Stomach (tissue), 9 donors: ENCODE measurements around the gene CCDC160. TPM values are rescaled to one million over a fixed set of nuclear protein-coding genes. Genes with fewer than 3 reads are reported as not detected.

Source experiments
- DNase-seq, 2 donors: peaks; one replicate each; pipeline versions ENCODE4 v3.0.0 to v3.0.0-alpha.2; 2013 to 2019
- H3K27ac ChIP-seq, 5 donors: fragments of 200-600 bp in 4 of 5; sonication (generic) in 4 of 5; one replicate each; pipeline ENCODE4 v1.5.1; 2013 to 2019; ENCODE audit warnings: mild to moderate bottlenecking in 1 of 5, moderate library complexity in 1 of 5
- H3K27me3 ChIP-seq, 3 donors: fragments of 200-600 bp; sonication (generic); one replicate each; pipeline ENCODE4 v1.5.1; 2017 to 2019; ENCODE audit warnings: mixed run types in 1 of 3
- H3K36me3 ChIP-seq, 4 donors: fragments of 200-600 bp; sonication (generic); 1 replicate in 3 of 4; 2 replicates in 1 of 4; pipeline ENCODE4 v1.5.1; 2016 to 2019
- H3K4me1 ChIP-seq, 4 donors: fragments of 200-600 bp; sonication (generic); one replicate each; pipeline ENCODE4 v1.5.1; 2016 to 2019
- H3K4me3 ChIP-seq, 4 donors: fragments of 200-600 bp; sonication (generic) in 3 of 4; one replicate each; pipeline ENCODE4 v1.5.1; 2016 to 2019; ENCODE audit warnings: mild to moderate bottlenecking in 1 of 4
- H3K9me3 ChIP-seq, 4 donors: fragments of 200-600 bp; sonication (generic); one replicate each; pipeline ENCODE4 v1.5.1; 2016 to 2019
- CTCF ChIP-seq, 7 experiments: fragments of 450-650 bp in 4 of 7; fragments of 200-600 bp in 3 of 7; sonication (generic) in 3 of 7; IDR thresholded peaks; one replicate each; pipeline ENCODE4 v1.5.1; 2016 to 2019; ENCODE audit warnings: antibody characterized with exemption in 7 of 7, control low read depth in 2 of 7, mild to moderate bottlenecking in 1 of 7
- EP300 ChIP-seq: sonication (generic); formaldehyde crosslinking; IDR thresholded peaks from one replicate; pipeline ENCODE4 v1.6.1; 2017; ENCODE audit warnings: antibody characterized with exemption
- POLR2A ChIP-seq, 4 donors: fragments of 450-650 bp; IDR thresholded peaks; one replicate each; pipeline ENCODE4 v1.6.1; 2016; ENCODE audit warnings: antibody characterized with exemption in 4 of 4, control low read depth in 2 of 4, mild to moderate bottlenecking in 1 of 4, moderate library complexity in 1 of 4
- POLR2AphosphoS5 ChIP-seq, 3 donors: sonication (generic); formaldehyde crosslinking; IDR thresholded peaks; one replicate each; pipeline ENCODE4 v1.6.1; 2016; ENCODE audit warnings: antibody characterized with exemption in 3 of 3
- WGBS, 5 donors: extraction: QIAGEN DNeasy Blood & Tissue Kit in 3 of 5; methylation state at CpG; one replicate each; pipeline versions ENCODE4 v1.1.5 to v1.1.7; 2013 to 2018; 5-methylcytosine and 5-hydroxymethylcytosine counted together
- intact Hi-C: fragments of 100-400 bp; cut with DNase I; formaldehyde crosslinking; loops from one replicate; pipeline ENCODE4 v1.15.1; 2023; ENCODE audit warnings: low total_unique reads
- polyA plus RNA-seq, 3 donors: library from polyadenylated mRNA; stranded (reverse); fragments of 200-250 nt; gene quantifications; one replicate each; pipeline ENCODE4 v1.2.3, GENCODE V29; 2013
- total RNA-seq, 5 donors: library from RNA; depleted of rRNA; stranded (reverse); fragments of >200 nt; gene quantifications; one replicate each; pipeline versions ENCODE4 v1.1.0 to v1.2.3, GENCODE V29; 2014 to 2016
- donor health status: healthy with polysubstance abuse.
- donor health status: Bipolar disorder and iron deficiency.
- donor health status: healthy.

Gene CCDC160
- total and polyA plus RNA-seq, 8 donors: 0.53 to 1.2 (median 0.62) TPM; not detected in 4

GRCh38 chrX:134240209-134240608, 3.2 kb downstream of the CCDC160 start:
- intact Hi-C loops: no loop called here
- H3K4me3 ChIP-seq: no peak overlapping the region
- no peak overlapping the region for H3K27ac ChIP-seq
- H3K36me3 ChIP-seq: no peaks in the 10 kb centered on the region
- H3K27me3 ChIP-seq: peaks cover 0 to 10% (median 9%) of the 10 kb centered on the region in 3 donors
- no peak for DNase-seq
- whole genome bisulfite sequencing, 5 donors: 58 to 80% (median 64%) methylated on average over 2 of the region's 2 CpGs
- H3K4me1 ChIP-seq: peaks cover 0 to 6% (median 2%) of the 10 kb centered on the region in 4 donors
- TF ChIP-seq POLR2AphosphoS5 (IDR thresholded peaks at IDR 0.05) (no peak), EP300 (no peak), CTCF (IDR thresholded peaks at IDR 0.05) (no peak), POLR2A (IDR thresholded peaks at IDR 0.05) (no peak)
- no peaks in the 10 kb centered on the region for H3K9me3 ChIP-seq

GRCh38 chrX:134241960-134242619, 5.1 kb downstream of the CCDC160 start:
- H3K27ac ChIP-seq: no peak overlapping the region
- no peak for DNase-seq
- no peaks in the 10 kb centered on the region for H3K36me3 ChIP-seq
- WGBS, 5 donors: 21 to 50% (median 31%) methylated on average over 1 of the region's 1 CpG
- H3K4me3 ChIP-seq: no peak overlapping the region
- H3K27me3 ChIP-seq: peaks cover 0 to 4% (median 4%) of the 10 kb centered on the region in 3 donors
- TF ChIP-seq EP300 (no peak), POLR2A (IDR thresholded peaks at IDR 0.05) (no peak), CTCF (IDR thresholded peaks at IDR 0.05) (no peak), POLR2AphosphoS5 (IDR thresholded peaks at IDR 0.05) (no peak)
- peaks cover 0 to 5% (median under 1%) of the 10 kb centered on the region in 4 donors for H3K4me1 ChIP-seq
- intact Hi-C loops: no loop called here
- H3K9me3 ChIP-seq: no peaks in the 10 kb centered on the region

- peak in 1 of 2 donors; percentile 23 for DNase-seq
- intact Hi-C loops: no loop called here
- no peaks in the 10 kb centered on the region for H3K9me3 ChIP-seq
- H3K27ac ChIP-seq: no peak overlapping the region
- H3K4me3 ChIP-seq: no peak overlapping the region
- TF ChIP-seq POLR2A (IDR thresholded peaks at IDR 0.05) (no peak), POLR2AphosphoS5 (IDR thresholded peaks at IDR 0.05) (no peak), EP300 (no peak), CTCF (IDR thresholded peaks at IDR 0.05) (no peak)
- H3K4me1 ChIP-seq: no peaks in the 10 kb centered on the region
- no peaks in the 10 kb centered on the region for H3K27me3 ChIP-seq
- no peaks in the 10 kb centered on the region for H3K36me3 ChIP-seq
Observed at GRCh38 chrX:134244043-134244442, 7.1 kb downstream of the CCDC160 start.

GRCh38 chrX:134246282-134246681, 9.3 kb downstream of the CCDC160 start:
- H3K4me3 ChIP-seq: no peak overlapping the region
- no peak overlapping the region for H3K27ac ChIP-seq
- DNase-seq: no peak
- no peaks in the 10 kb centered on the region for H3K36me3 ChIP-seq
- 31 to 46% (median 41%) methylated on average over 7 of the region's 7 CpGs for WGBS, 5 donors
- H3K4me1 ChIP-seq: no peaks in the 10 kb centered on the region
- intact Hi-C loops: no loop called here
- no peak for TF ChIP-seq EP300
- no peaks in the 10 kb centered on the region for H3K27me3 ChIP-seq
- H3K9me3 ChIP-seq: no peaks in the 10 kb centered on the region

- no peak overlapping the region for H3K27ac ChIP-seq
- H3K27me3 ChIP-seq: no peaks in the 10 kb centered on the region
- no peak for DNase-seq
- no peaks in the 10 kb centered on the region for H3K36me3 ChIP-seq
- no peaks in the 10 kb centered on the region for H3K4me1 ChIP-seq
- 50 to 81% (median 72%) methylated on average over 1 to 3 of the region's 3 CpGs for WGBS, 5 donors
- TF ChIP-seq EP300: no peak
- TF ChIP-seq POLR2AphosphoS5 (IDR thresholded peaks at IDR 0.05): no peak
- intact Hi-C loops: no loop called here
- no peak overlapping the region for H3K4me3 ChIP-seq
- H3K9me3 ChIP-seq: no peaks in the 10 kb centered on the region
Observed at GRCh38 chrX:134247492-134247891, 10.5 kb downstream of the CCDC160 start.
